Neural progenitor cell (in vitro differentiated cells): ENCODE data around the gene LARGE1. TPM values are rescaled to one million over a fixed set of nuclear protein-coding genes. Genes with fewer than 3 reads are reported as not detected.

Experiments used
- DNase-seq: peaks from one replicate; pipeline ENCODE4 v3.0.0-alpha.2; 2016; ENCODE audit warnings: low spot score
- H2AFZ ChIP-seq: fragments of 200-600 bp; sonication (generic); replicated peaks from 2 replicates; pipeline ENCODE4 v1.6.1; 2016; ENCODE audit warnings: antibody characterized with exemption
- H3F3A ChIP-seq: fragments of 200-600 bp; sonication (generic); 2 replicates; pipeline ENCODE4 v1.6.1; 2016; ENCODE audit warnings: antibody characterized with exemption, low read depth
- H3K27ac ChIP-seq: fragments of 200-600 bp; sonication (generic); 2 replicates; pipeline ENCODE4 v1.5.1; 2016; ENCODE audit warnings: mild to moderate bottlenecking
- H3K27me3 ChIP-seq: fragments of 200-600 bp; sonication (generic); 2 replicates; pipeline ENCODE4 v1.6.1; 2016; ENCODE audit warnings: mild to moderate bottlenecking, moderate library complexity
- H3K36me3 ChIP-seq: fragments of 200-600 bp; sonication (generic); 2 replicates; pipeline ENCODE4 v1.5.1; 2016
- H3K4me1 ChIP-seq: fragments of 200-600 bp; sonication (generic); 2 replicates; pipeline ENCODE4 v1.6.1; 2016; ENCODE audit warnings: mixed run types
- H3K4me2 ChIP-seq: fragments of 200-600 bp; sonication (generic); 2 replicates; pipeline ENCODE4 v1.6.1; 2016
- H3K4me3 ChIP-seq: fragments of 200-600 bp; sonication (generic); 2 replicates; pipeline ENCODE4 v1.5.1; 2016
- H3K79me2 ChIP-seq: fragments of 200-600 bp; sonication (generic); 2 replicates; pipeline ENCODE4 v1.6.1; 2016; ENCODE audit warnings: low read depth
- H3K9ac ChIP-seq: fragments of 200-600 bp; sonication (generic); 2 replicates; pipeline ENCODE4 v1.6.1; 2016
- H3K9me3 ChIP-seq: fragments of 200-600 bp; sonication (generic); 2 replicates; pipeline ENCODE4 v1.5.1; 2016; ENCODE audit warnings: low read depth
- H4K20me1 ChIP-seq: fragments of 200-600 bp; sonication (generic); 2 replicates; pipeline ENCODE4 v1.6.1; 2016; ENCODE audit warnings: low read depth
- H3K27ac Mint-ChIP-seq: 3 replicates; pipeline ENCODE4 v1.8.0; 2021; ENCODE audit warnings: mixed read lengths
- H3K27me3 Mint-ChIP-seq: 2 replicates; pipeline ENCODE4 v1.8.0; 2022; ENCODE audit warnings: low read depth, mild to moderate bottlenecking, inconsistent platforms, moderate library complexity, mixed read lengths; ENCODE audit not compliant: insufficient read depth
- H3K36me3 Mint-ChIP-seq: 3 replicates; pipeline ENCODE4 v1.8.0; 2021; ENCODE audit warnings: mixed read lengths
- H3K4me1 Mint-ChIP-seq: 3 replicates; pipeline ENCODE4 v1.8.0; 2021; ENCODE audit warnings: mixed read lengths
- H3K4me3 Mint-ChIP-seq: 3 replicates; pipeline ENCODE4 v1.8.0; 2021; ENCODE audit warnings: mild to moderate bottlenecking, moderate library complexity, mixed read lengths
- H3K9me3 Mint-ChIP-seq: 3 replicates; pipeline ENCODE4 v1.8.0; 2020; ENCODE audit warnings: mixed read lengths
- CTCF ChIP-seq: fragments of 200-600 bp; sonication (generic); IDR thresholded peaks from 2 replicates; pipeline ENCODE4 v1.5.1; 2017; ENCODE audit warnings: antibody characterized with exemption, mild to moderate bottlenecking
- EZH2 ChIP-seq: fragments of 200-600 bp; sonication (generic); IDR thresholded peaks from 2 replicates; pipeline ENCODE4 v1.6.1; 2017; ENCODE audit warnings: antibody characterized with exemption, mild to moderate bottlenecking, moderate library complexity
- EZH2phosphoT487 ChIP-seq: fragments of 200-600 bp; sonication (generic); IDR thresholded peaks from 2 replicates; pipeline ENCODE4 v1.6.1; 2017; ENCODE audit warnings: antibody characterized with exemption
- total RNA-seq: library from RNA; depleted of rRNA; stranded (reverse); fragments of >200 nt; gene quantifications from 2 replicates; pipeline ENCODE4 v1.2.3, GENCODE V29; 2015; ENCODE audit warnings: low replicate concordance

Gene LARGE1
- total RNA-seq, 1 donor from 2014 or later: 24.9 TPM

GRCh38 chr22:33519071-33519973, 401.0 kb downstream of the LARGE1 start:
- Mint-ChIP-seq H3K27ac (peak overlapping the region; percentile 72), H3K36me3 (peaks cover 10% of the 10 kb centered on the region), H3K4me1 (peaks cover 31% of the 10 kb centered on the region), H3K27me3 (peaks cover 5% of the 10 kb centered on the region), H3K4me3 (no peak overlapping the region), H3K9me3 (peaks cover 2% of the 10 kb centered on the region)
- H3K4me3 ChIP-seq: no peak overlapping the region
- H3F3A ChIP-seq: peaks cover 4% of the 10 kb centered on the region
- no peaks in the 10 kb centered on the region for H3K79me2 ChIP-seq
- DNase-seq: peak; percentile 78
- no peaks in the 10 kb centered on the region for H3K9me3 ChIP-seq
- H3K27ac ChIP-seq: no peak overlapping the region
- H3K36me3 ChIP-seq: no peaks in the 10 kb centered on the region
- H4K20me1 ChIP-seq: no peaks in the 10 kb centered on the region
- no peak overlapping the region for H3K4me2 ChIP-seq
- peak; percentile 77 for TF ChIP-seq CTCF
- TF ChIP-seq EZH2: no peak
- peaks cover 8% of the 10 kb centered on the region for H3K4me1 ChIP-seq
- no peak overlapping the region for H2AFZ ChIP-seq
- no peak overlapping the region for H3K9ac ChIP-seq
- H3K27me3 ChIP-seq: no peaks in the 10 kb centered on the region

DNA sequence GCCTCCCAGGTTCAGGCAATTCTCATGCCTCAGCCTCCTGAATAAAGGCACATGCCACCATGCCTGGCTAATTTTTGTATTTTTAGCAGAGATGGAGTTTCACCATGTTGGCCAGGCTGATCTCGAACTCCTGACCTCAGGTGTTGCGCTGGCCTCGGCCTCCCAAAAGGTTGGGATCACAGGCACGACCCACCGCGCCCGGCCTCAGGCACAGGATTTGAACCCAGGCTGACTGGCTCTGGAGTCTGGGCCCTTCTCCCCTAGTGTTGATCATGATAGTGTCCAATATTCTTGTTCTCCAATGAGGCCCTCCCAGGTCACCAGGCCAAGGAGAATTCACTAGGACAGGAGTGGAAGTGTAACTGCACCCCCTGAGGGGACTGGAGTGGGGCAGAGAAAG, 401.9 kb downstream of the LARGE1 start:
- no peak overlapping the region for H3K27ac ChIP-seq
- H3K4me2 ChIP-seq: no peak overlapping the region
- H3K9me3 Mint-ChIP-seq: peaks cover 2% of the 10 kb centered on the region
- H3K27ac Mint-ChIP-seq: no peak overlapping the region
- no peak for TF ChIP-seq EZH2
- no peak for TF ChIP-seq CTCF
- TF ChIP-seq EZH2phosphoT487: no peak
- no peaks in the 10 kb centered on the region for H3K79me2 ChIP-seq
- H3K9ac ChIP-seq: no peak overlapping the region
- no peak for DNase-seq
- no peaks in the 10 kb centered on the region for H3K36me3 ChIP-seq
- H3K4me1 Mint-ChIP-seq: peaks cover 37% of the 10 kb centered on the region
- peaks cover 4% of the 10 kb centered on the region for H3F3A ChIP-seq
- no peaks in the 10 kb centered on the region for H3K27me3 ChIP-seq
- no peak overlapping the region for H3K4me3 Mint-ChIP-seq
- peaks cover 11% of the 10 kb centered on the region for H3K4me1 ChIP-seq
- H3K36me3 Mint-ChIP-seq: peaks cover 10% of the 10 kb centered on the region
- no peak overlapping the region for H3K4me3 ChIP-seq
- no peak overlapping the region for H2AFZ ChIP-seq
- H3K27me3 Mint-ChIP-seq: peaks cover 5% of the 10 kb centered on the region
- H3K9me3 ChIP-seq: no peaks in the 10 kb centered on the region
- H4K20me1 ChIP-seq: no peaks in the 10 kb centered on the region

DNA sequence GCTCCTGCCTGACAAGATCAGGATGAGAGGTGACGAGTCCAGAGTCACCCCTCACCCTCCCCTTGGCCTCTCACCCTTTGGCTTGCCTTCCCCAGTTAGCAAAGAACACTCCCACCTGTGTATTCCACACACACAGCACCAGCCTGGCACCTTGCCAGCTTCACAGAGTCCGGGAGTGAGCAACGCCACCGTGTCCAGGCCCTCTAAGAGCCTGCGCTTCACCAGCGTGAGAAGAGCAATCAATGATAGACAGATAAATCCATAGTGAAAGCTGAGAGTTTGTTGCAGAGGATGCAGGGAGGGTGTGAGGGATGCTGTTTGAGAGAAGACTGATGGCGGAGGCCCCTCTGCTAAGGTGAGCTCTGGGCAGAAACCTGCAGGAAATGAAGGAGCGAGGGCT, 404.5 kb downstream of the LARGE1 start:
- Mint-ChIP-seq H3K4me3 (no peak overlapping the region), H3K27me3 (peaks cover 5% of the 10 kb centered on the region), H3K9me3 (no peaks in the 10 kb centered on the region), H3K4me1 (peaks cover 44% of the 10 kb centered on the region), H3K27ac (peak overlapping the region; percentile 7), H3K36me3 (no peaks in the 10 kb centered on the region)
- H3K27ac ChIP-seq: no peak overlapping the region
- H3K36me3 ChIP-seq: no peaks in the 10 kb centered on the region
- no peak for DNase-seq
- no peaks in the 10 kb centered on the region for H4K20me1 ChIP-seq
- H3K79me2 ChIP-seq: no peaks in the 10 kb centered on the region
- TF ChIP-seq EZH2phosphoT487: no peak
- TF ChIP-seq CTCF: no peak
- TF ChIP-seq EZH2: no peak
- H3K4me3 ChIP-seq: no peak overlapping the region
- H3K4me1 ChIP-seq: peaks cover 20% of the 10 kb centered on the region
- no peak overlapping the region for H3K4me2 ChIP-seq
- no peaks in the 10 kb centered on the region for H3K9me3 ChIP-seq
- H2AFZ ChIP-seq: no peak overlapping the region
- no peaks in the 10 kb centered on the region for H3K27me3 ChIP-seq
- peaks cover 4% of the 10 kb centered on the region for H3F3A ChIP-seq
- no peak overlapping the region for H3K9ac ChIP-seq
